Activated CD8-positive, alpha-beta memory T cell treated with anti-CD3 and anti-CD28 coated beads for 36 hours (primary cell): ENCODE data around the gene GJB2. TPM values are rescaled to one million over a fixed set of nuclear protein-coding genes. Genes with fewer than 3 reads are reported as not detected.

Source experiments
- CTCF ChIA-PET: fragments of 350-600 bp; sonication (Branson Sonifier 250); formaldehyde crosslinking; loops from one replicate; lab custom pipeline; 2021; ENCODE audit warnings: antibody characterized with exemption; lab: Charles Lee
- POLR2A ChIA-PET: fragments of 350-600 bp; sonication (Branson Sonifier 250); formaldehyde crosslinking; loops from one replicate; lab custom pipeline; 2021; ENCODE audit warnings: antibody characterized with exemption; lab: Charles Lee
- total RNA-seq, 2 experiments: library from RNA; stranded (reverse); gene quantifications; one replicate each; pipeline ENCODE4 v1.2.3, GENCODE V29; 2021

The GJB2 gene
- 10 to 100 TPM; 16.6 to 17.0 TPM for total RNA-seq

DNA sequence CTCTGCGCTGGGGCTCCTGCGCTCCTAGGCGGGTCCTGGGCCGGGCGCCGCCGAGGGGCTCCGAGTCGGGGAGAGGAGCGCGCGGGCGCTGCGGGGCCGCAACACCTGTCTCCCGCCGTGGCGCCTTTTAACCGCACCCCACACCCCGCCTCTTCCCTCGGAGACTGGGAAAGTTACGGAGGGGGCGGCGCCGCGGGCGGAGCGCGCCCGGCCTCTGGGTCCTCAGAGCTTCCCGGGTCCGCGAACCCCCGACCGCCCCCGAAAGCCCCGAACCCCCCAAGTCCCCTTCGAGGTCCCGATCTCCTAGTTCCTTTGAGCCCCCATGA lies at the start of gene GJB2:
GJB2 (minus strand) TSS at position 103 of the 326 bp plus-strand sequence. CDS start 3,357 bp downstream, outside the sequence.
- POLR2A ChIA-PET = no interaction called here
- CTCF ChIA-PET = interaction anchor here (1.0 kb wide), 1 partner anchor 221 kb away, joined by 3 read pairs; no protein-coding TSS in a partner anchor

GRCh38 chr13:20241593-20241992 lies 48.9 kb upstream of the GJB2 start:
- ChIA-PET POLR2A (no interaction called here), CTCF (interaction anchor here (1.0 to 1.1 kb wide), 2 partner anchors 11 to 13 kb away, joined by 3 read pairs; no protein-coding TSS in a partner anchor)

DNA sequence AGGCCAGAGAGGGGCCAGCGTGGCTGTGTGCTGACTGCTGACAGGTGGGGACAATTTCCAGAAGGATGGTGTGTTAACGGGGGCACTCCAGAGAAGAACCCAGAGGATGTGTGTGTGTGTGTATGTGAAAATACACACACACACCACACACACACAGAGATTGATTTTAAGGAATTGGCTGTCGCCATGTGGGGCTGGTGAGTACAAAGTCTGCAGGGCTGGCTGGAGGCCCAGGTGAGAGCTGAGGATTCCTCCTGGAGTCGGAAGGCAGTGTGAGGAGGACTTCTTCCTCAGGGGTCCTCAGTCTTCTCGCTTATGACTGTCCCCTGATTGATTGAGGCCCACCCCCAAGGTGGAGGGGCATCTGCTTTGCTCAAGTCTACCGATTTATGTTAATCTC lies 47.0 kb upstream of the GJB2 start:
- ChIA-PET POLR2A (no interaction called here), CTCF (no interaction called here)

DNA sequence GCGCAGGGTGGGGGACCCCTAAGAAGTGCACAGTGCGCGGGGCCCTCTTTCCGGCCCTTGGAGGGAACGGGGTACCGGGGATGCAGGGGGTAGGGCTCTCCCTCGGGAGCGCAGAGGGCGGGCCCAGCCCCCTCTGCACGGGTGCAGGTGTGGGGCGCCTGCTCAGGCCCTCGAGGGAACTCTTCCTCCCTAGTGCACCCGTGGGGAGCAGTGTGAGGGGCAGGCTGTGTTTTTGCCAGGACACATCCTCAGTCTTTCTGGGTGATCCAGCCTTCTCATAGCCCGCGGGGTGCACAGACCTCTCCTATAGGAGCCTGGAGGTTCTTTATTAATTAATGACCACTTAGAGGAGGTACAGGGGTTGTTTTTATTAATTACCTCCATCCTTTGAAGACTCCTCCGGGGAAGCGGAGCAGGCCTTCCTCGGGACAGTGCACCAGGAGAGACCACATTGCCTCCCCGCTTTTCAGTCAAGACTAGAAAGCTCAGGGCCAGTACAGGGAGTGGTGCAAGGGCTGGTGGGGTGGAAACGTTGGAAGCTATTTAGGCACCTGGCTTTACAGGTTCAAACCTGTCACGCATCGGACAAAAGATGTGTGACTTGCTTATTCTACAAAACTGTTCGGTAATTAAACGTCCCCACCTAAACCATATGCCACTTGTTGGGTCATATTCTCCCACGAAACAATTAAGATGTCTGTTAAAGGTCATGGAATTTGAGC lies 40.0 kb upstream of the GJB2 start:
- POLR2A ChIA-PET = no interaction called here
- CTCF ChIA-PET = no interaction called here

DNA sequence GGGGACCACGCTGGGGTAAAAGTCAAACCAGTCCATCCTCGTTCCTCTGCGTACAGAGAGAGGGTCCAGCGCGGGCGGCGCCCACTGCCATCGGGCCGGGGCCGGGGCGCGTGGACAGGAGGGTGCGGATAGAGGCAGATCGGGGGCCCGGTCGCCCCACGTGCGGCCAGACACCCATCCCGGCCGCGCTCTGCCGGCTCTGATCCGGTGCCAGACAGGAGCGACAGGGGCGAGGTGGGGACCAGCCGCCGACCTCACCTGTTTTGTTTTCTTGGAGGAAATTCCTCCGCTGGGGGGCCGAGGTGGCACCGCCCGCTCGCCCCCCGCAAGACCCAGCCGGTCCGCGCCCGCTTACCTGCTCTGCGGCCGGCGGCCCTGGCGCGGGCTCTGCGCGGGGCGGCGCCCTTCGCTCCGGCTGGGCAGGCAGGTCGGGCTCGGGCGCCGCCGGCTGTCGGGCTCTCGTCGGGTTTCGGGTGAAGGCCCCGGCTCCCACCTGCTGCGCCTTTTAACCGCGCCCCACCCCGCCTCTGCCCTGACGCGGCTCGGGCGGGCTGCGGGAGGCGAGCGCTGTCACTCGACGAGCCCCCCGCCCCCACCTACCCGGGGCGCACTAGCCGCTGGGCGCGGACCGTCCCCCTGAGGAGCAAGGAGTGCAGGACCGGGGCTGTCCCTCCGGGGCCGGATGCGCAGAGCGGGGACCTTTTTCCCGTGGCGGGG lies 39.3 kb upstream of the GJB2 start, which contains the start of gene GJB6:
GJB6 (minus strand) TSS at position 481 of the 717 bp plus-strand sequence. CDS start 8,839 bp downstream, outside the sequence.
- ChIA-PET CTCF (no interaction called here), POLR2A (no interaction called here)

DNA sequence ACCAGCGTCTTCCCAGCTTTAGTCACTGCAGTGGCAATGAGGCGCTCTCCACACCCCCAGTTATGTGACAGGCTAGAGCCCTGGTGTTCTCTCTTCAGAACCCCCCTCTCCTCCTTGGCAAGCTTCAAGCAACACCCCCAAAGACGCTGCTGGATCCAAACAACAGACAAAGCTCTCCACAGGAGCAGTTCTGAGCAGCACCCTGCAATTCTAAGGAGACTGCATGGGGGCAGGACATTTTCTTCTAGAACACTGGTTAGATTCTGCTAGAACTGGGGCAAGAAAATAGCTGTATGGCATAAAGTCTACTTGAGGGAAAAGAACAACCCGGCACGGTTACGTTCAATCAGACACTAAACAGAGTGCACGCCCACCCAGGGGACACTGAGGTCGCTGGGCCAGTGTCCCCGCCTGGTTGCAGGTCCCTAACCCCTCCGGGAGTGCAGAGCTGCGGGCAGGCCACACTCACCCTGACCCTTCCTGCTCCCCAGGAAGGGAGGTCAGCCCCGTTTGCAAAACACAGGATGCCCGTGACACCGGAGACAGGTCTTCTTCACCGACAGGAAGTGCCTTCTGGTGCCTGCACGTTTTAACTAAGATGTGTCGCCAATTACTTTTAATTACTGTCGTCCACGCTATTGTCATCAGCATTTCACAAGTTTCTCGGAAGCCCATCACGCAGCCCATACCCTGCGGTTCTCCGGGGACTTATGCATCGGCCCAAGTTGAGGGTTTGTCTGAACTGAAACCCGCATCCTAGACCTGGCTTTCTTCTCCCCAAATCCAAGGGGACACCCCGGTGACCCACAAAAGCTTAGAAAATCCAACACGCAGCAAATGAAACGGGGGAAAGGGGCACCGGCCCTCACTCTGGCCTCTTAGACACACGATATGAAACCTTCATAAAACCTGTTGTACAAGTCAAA lies 38.4 kb upstream of the GJB2 start:
- ChIA-PET CTCF (interaction anchor here (1.2 kb wide), 1 partner anchor 11 kb away, joined by 3 read pairs; no protein-coding TSS in a partner anchor), POLR2A (no interaction called here)

GRCh38 chr13:20227730-20228129 lies 35.0 kb upstream of the GJB2 start:
- ChIA-PET POLR2A (no interaction called here), CTCF (no interaction called here)

GRCh38 chr13:20227288-20227687 lies 34.5 kb upstream of the GJB2 start:
- CTCF ChIA-PET = no interaction called here
- POLR2A ChIA-PET = no interaction called here

DNA sequence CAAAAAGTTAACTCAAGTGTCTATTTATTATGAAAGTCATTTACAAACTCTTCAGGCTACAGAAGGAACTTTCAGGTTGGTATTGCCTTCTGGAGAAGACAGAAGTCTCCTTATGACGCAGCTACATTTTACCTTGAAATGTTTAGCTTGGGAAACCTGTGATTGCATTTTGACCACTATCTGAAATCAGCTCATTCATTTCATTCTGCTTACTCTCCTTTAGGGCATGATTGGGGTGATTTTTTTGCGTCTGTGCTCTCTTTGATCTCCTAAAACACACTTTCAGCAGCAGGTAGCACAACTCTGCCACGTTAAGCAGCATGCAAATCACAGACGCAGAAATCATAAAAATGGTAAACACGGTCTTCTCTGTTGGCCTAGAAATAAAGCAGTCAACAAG lies 29.8 kb upstream of the GJB2 start:
- ChIA-PET POLR2A (no interaction called here), CTCF (no interaction called here)

GRCh38 chr13:20221772-20222171 lies 29.0 kb upstream of the GJB2 start:
- POLR2A ChIA-PET = no interaction called here

GRCh38 chr13:20219577-20219976 lies 26.8 kb upstream of the GJB2 start:
- POLR2A ChIA-PET = no interaction called here

More at GRCh38 chr13:20221772-20222171, 29.0 kb upstream of the GJB2 start:
- CTCF ChIA-PET = no interaction called here

GRCh38 chr13:20217168-20217567 lies 24.4 kb upstream of the GJB2 start:
- POLR2A ChIA-PET = no interaction called here
- CTCF ChIA-PET = no interaction called here

More at GRCh38 chr13:20219577-20219976, 26.8 kb upstream of the GJB2 start:
- CTCF ChIA-PET = no interaction called here

DNA sequence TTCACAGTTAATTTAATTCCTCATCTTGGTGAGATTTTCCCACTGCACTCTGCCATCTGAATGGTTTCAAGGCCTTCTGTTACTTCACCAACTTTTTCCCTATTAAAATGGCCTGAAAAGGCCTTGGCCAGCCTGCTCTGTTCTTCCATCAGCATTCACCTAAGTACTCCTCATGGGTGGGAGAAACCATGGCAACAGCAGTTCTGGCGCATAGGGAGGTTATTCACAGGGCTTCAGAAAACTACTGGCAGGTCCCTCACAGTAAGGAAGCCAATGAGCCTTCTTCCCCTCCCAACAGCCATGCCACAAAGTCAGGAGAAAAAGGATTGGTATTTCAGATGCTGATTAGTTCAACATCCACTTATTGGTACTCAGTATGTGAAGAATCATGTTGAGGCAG lies 17.2 kb upstream of the GJB2 start:
- CTCF ChIA-PET = no interaction called here
- POLR2A ChIA-PET = no interaction called here

GRCh38 chr13:20206698-20207235 lies 14.0 kb upstream of the GJB2 start:
- CTCF ChIA-PET = no interaction called here

GRCh38 chr13:20206065-20206697 lies 13.4 kb upstream of the GJB2 start:
- CTCF ChIA-PET = no interaction called here

More at GRCh38 chr13:20206698-20207235, 14.0 kb upstream of the GJB2 start:
- POLR2A ChIA-PET = no interaction called here

DNA sequence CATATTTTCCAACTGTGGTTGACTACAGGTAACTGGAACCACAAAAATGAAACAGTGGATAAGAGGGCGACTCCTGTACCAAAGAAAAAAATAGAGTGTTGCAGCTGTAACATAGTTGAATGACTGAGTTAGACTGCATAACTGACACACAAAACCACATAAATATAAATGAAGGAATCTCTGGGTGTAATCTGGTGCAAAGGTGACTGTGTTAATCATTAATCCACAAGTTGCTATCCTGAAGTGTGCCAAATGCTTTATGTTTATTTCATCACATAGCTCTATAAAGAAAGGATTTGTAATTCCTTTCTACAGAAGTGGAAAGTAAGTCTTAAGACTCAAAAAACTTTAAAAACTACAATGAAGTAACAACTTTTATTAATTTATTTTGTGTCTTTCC lies 6.0 kb upstream of the GJB2 start:
- POLR2A ChIA-PET = no interaction called here
- CTCF ChIA-PET = interaction anchor here (0.6 to 0.7 kb wide), 2 partner anchors 16 to 534 kb away, joined by 3 read pairs; no protein-coding TSS in a partner anchor

More at GRCh38 chr13:20206065-20206697, 13.4 kb upstream of the GJB2 start:
- POLR2A ChIA-PET = no interaction called here

DNA sequence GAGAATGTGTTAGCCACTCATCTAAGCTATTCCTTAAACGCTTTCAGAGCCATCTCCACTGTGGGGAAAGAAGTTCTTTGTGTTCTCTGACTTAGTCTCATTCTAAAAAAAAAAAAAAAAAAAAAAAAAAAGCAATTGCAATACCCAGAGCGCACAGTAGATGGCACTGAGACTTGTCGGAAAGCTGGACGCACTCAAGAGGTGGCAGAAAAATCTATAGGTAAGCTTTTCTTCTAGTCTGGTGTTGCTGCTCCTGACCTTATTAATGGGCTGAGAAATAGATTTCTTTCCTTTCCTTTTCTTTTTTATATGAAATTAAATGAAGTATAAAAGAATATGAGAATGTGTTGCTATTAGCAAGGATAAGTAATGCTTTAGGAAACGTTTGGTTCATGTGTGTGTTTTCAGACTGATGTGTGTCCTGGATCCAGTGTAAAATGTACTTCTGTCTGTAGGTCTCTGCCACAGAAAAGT lies 4.7 kb upstream of the GJB2 start:
- POLR2A ChIA-PET = interaction anchor here (0.7 kb wide), 1 partner anchor 167 kb away, joined by 9 read pairs; no protein-coding TSS in a partner anchor
- CTCF ChIA-PET = interaction anchor here (0.6 to 1.9 kb wide), 13 partner anchors 9 to 728 kb away, joined by 3 to 9 read pairs (median 5); no protein-coding TSS in a partner anchor

- CTCF ChIA-PET = interaction anchor here (1.0 to 1.9 kb wide), 2 partner anchors 11 to 297 kb away, joined by 3 to 9 read pairs; no protein-coding TSS in a partner anchor
- POLR2A ChIA-PET = no interaction called here
Observed at GRCh38 chr13:20195801-20196200, 3.1 kb upstream of the GJB2 start.
